Panc1 (cell line): ENCODE results near the gene MAPK14. TPM values are rescaled to one million over a fixed set of nuclear protein-coding genes. Genes with fewer than 3 reads are reported as not detected.

Experiments
- ATAC-seq: fragments of 200-7000 bp; cut with Tn5 transposase; 2 replicates; pipeline ENCODE4 v1.9.1; 2020; ENCODE audit warnings: mild to moderate bottlenecking, moderate library complexity
- BruUV-seq: library from RNA; stranded (reverse); fragments of 400-500 nt; replicated peaks from 2 replicates; lab custom pipeline; 2021; lab: Mats Ljungman, UMichigan
- CTCF ChIA-PET: fragments of 300-600 bp; sonication (Branson Sonifier 250); formaldehyde crosslinking; loops from one replicate; lab custom pipeline; 2022; ENCODE audit warnings: antibody characterized with exemption; lab: Charles Lee
- POLR2A ChIA-PET: fragments of 300-600 bp; sonication (Branson Sonifier 250); formaldehyde crosslinking; loops from one replicate; lab custom pipeline; 2022; ENCODE audit warnings: antibody characterized with exemption; lab: Charles Lee
- DNase-seq: peaks from one replicate; pipeline ENCODE4 v3.0.0-alpha.2; 2010; ENCODE audit warnings: low read depth, low spot score
- H3K27ac ChIP-seq: 2 replicates; pipeline ENCODE4 v1.5.1; 2011; ENCODE audit warnings: mild to moderate bottlenecking, low read length, inconsistent platforms
- H3K27me3 ChIP-seq: fragments of 200-500 bp; sonication (Bioruptor generic); 2 replicates; pipeline ENCODE4 v1.6.0; 2014; ENCODE audit warnings: low read length, inconsistent platforms; ENCODE audit not compliant: control insufficient read depth, insufficient read depth
- H3K36me3 ChIP-seq: fragments of 200-500 bp; sonication (Bioruptor generic); 2 replicates; pipeline ENCODE4 v1.5.1; 2014; ENCODE audit warnings: inconsistent platforms, mild to moderate bottlenecking, low read length, moderate library complexity; ENCODE audit not compliant: control insufficient read depth, insufficient read depth
- H3K4me1 ChIP-seq: 2 replicates; pipeline ENCODE4 v1.5.1; 2011; ENCODE audit warnings: inconsistent platforms, mild to moderate bottlenecking, low read length, moderate library complexity; ENCODE audit not compliant: control insufficient read depth, insufficient read depth
- H3K4me3 ChIP-seq, 2 experiments: 2 replicates each; pipeline ENCODE4 v1.5.1; 2011 to 2012; ENCODE audit warnings: low read depth in 2 of 2, low read length in 2 of 2, mild to moderate bottlenecking in 2 of 2, inconsistent platforms in 1 of 2, moderate library complexity in 1 of 2
- H3K9me3 ChIP-seq: fragments of 200-500 bp; sonication (Bioruptor generic); 2 replicates; pipeline ENCODE4 v1.5.1; 2014; ENCODE audit warnings: low read depth, mild to moderate bottlenecking, inconsistent platforms, low read length, moderate library complexity; ENCODE audit not compliant: control insufficient read depth, insufficient read depth
- POLR2AphosphoS5 ChIP-seq: IDR thresholded peaks from 2 replicates; pipeline ENCODE4 v1.6.1; 2012; ENCODE audit warnings: mild to moderate bottlenecking, low read depth, low read length, moderate library complexity
- SIN3A ChIP-seq: IDR thresholded peaks from 2 replicates; pipeline ENCODE4 v1.6.1; 2012; ENCODE audit warnings: low read depth, mild to moderate bottlenecking, low read length, moderate library complexity, borderline replicate concordance; ENCODE audit not compliant: insufficient read depth
- TCF7L2 ChIP-seq: IDR thresholded peaks from 2 replicates; pipeline ENCODE4 v1.6.1; 2011; ENCODE audit warnings: mild to moderate bottlenecking, low read depth, low read length, inconsistent platforms
- in situ Hi-C: cut with HindIII; loops from 2 replicates; pipeline ENCODE4 v1.10.0; 2016; ENCODE audit warnings: low sequenced_read_pairs, low pct_unique_long_range_greater_than_20kb
- intact Hi-C: fragments of 100-400 bp; cut with micrococcal nuclease; formaldehyde crosslinking; loops from one replicate; pipeline ENCODE4 v1.10.0; 2022; ENCODE audit not compliant: unreplicated experiment
- total RNA-seq: library from RNA; stranded (reverse); gene quantifications from one replicate; pipeline ENCODE4 v1.2.1, GENCODE V29; 2021; ENCODE audit not compliant: unreplicated experiment
- TF ChIP-seq, protein P1 (sequence below), 2 experiments: IDR thresholded peaks; 2 replicates each; pipeline ENCODE4 v1.6.1; 2011 to 2012; ENCODE audit warnings: low read depth in 2 of 2, control low read depth in 1 of 2, low read length in 1 of 2, mild to moderate bottlenecking in 1 of 2, moderate library complexity in 1 of 2; ENCODE audit not compliant: insufficient read depth in 1 of 2
- TF ChIP-seq, protein P2 (sequence below): fragments of 450-650 bp; IDR thresholded peaks from 2 replicates; pipeline ENCODE4 v1.5.1; 2017; ENCODE audit warnings: mild to moderate bottlenecking

The MAPK14 gene
- total RNA-seq, 1 experiment from 2014 or later = 42.3 TPM

GRCh38 chr6:36025932-36026327 lies 1.7 kb upstream of the MAPK14 start:
- BruUV-seq = no TSS peak
- ATAC-seq (no peak), DNase-seq (no peak)
- peak overlapping the region; percentile 52 for H3K27ac ChIP-seq
- CTCF ChIA-PET = no interaction called here
- H3K27me3 ChIP-seq = no peaks in the 10 kb centered on the region
- TF ChIP-seq, protein P1, sequence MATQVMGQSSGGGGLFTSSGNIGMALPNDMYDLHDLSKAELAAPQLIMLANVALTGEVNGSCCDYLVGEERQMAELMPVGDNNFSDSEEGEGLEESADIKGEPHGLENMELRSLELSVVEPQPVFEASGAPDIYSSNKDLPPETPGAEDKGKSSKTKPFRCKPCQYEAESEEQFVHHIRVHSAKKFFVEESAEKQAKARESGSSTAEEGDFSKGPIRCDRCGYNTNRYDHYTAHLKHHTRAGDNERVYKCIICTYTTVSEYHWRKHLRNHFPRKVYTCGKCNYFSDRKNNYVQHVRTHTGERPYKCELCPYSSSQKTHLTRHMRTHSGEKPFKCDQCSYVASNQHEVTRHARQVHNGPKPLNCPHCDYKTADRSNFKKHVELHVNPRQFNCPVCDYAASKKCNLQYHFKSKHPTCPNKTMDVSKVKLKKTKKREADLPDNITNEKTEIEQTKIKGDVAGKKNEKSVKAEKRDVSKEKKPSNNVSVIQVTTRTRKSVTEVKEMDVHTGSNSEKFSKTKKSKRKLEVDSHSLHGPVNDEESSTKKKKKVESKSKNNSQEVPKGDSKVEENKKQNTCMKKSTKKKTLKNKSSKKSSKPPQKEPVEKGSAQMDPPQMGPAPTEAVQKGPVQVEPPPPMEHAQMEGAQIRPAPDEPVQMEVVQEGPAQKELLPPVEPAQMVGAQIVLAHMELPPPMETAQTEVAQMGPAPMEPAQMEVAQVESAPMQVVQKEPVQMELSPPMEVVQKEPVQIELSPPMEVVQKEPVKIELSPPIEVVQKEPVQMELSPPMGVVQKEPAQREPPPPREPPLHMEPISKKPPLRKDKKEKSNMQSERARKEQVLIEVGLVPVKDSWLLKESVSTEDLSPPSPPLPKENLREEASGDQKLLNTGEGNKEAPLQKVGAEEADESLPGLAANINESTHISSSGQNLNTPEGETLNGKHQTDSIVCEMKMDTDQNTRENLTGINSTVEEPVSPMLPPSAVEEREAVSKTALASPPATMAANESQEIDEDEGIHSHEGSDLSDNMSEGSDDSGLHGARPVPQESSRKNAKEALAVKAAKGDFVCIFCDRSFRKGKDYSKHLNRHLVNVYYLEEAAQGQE (IDR thresholded peaks at IDR 0.05; ENCODE audit: insufficient read depth in 1 of 2, low read depth in 2 of 2, low read length in 1 of 2) = no peak
- no peak for TF ChIP-seq SIN3A
- no peak for TF ChIP-seq TCF7L2
- TF ChIP-seq POLR2AphosphoS5 = no peak
- TF ChIP-seq, protein P2, sequence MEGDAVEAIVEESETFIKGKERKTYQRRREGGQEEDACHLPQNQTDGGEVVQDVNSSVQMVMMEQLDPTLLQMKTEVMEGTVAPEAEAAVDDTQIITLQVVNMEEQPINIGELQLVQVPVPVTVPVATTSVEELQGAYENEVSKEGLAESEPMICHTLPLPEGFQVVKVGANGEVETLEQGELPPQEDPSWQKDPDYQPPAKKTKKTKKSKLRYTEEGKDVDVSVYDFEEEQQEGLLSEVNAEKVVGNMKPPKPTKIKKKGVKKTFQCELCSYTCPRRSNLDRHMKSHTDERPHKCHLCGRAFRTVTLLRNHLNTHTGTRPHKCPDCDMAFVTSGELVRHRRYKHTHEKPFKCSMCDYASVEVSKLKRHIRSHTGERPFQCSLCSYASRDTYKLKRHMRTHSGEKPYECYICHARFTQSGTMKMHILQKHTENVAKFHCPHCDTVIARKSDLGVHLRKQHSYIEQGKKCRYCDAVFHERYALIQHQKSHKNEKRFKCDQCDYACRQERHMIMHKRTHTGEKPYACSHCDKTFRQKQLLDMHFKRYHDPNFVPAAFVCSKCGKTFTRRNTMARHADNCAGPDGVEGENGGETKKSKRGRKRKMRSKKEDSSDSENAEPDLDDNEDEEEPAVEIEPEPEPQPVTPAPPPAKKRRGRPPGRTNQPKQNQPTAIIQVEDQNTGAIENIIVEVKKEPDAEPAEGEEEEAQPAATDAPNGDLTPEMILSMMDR = no peak
- H3K4me3 ChIP-seq = no peak overlapping the region
- no peaks in the 10 kb centered on the region for H3K9me3 ChIP-seq
- POLR2A ChIA-PET = interaction anchor here (0.6 to 0.7 kb wide), 2 partner anchors 69 to 89 kb away, joined by 3 to 6 read pairs; no protein-coding TSS in a partner anchor
- intact Hi-C loops = loop anchor here (2.0 to 5.0 kb wide), 2 partner anchors 69 to 336 kb away; no protein-coding TSS in a partner anchor
- H3K36me3 ChIP-seq = no peaks in the 10 kb centered on the region; the same call in 1 of the 2 replicates
- in situ Hi-C loops = no loop called here
- H3K4me1 ChIP-seq = peaks cover 10% of the 10 kb centered on the region

- ATAC-seq = peak; percentile 63
- Histone ChIP-seq H3K27me3 (no peaks in the 10 kb centered on the region), H3K9me3 (no peaks in the 10 kb centered on the region), H3K36me3 (no peaks in the 10 kb centered on the region; the same call in 1 of the 2 replicates), H3K4me3 (peak overlapping the region; percentile 88 to 91), H3K27ac (peak overlapping the region; percentile 91), H3K4me1 (peaks cover 15% of the 10 kb centered on the region)
- TF ChIP-seq TCF7L2 = no peak
- TF ChIP-seq, protein P2 = no peak
- TF ChIP-seq SIN3A = no peak
- TF ChIP-seq, protein P1 (IDR thresholded peaks at IDR 0.05; ENCODE audit: insufficient read depth in 1 of 2, low read depth in 2 of 2, low read length in 1 of 2) = no peak
- no peak for TF ChIP-seq POLR2AphosphoS5
- no peak for DNase-seq
- ChIA-PET POLR2A (interaction anchor here (0.6 to 0.7 kb wide), 2 partner anchors 471 to 531 kb away, joined by 7 to 10 read pairs; partner anchors contain the start of gene TEAD3), CTCF (interaction anchor here (0.5 to 1.6 kb wide), 8 partner anchors 14 to 167 kb away, joined by 3 to 8 read pairs (median 4); no protein-coding TSS in a partner anchor)
- intact Hi-C loops (loop anchor here (5.0 kb wide), 1 partner anchor 334 kb away; no protein-coding TSS in a partner anchor), in situ Hi-C loops (no loop called here)
- no TSS peak for BruUV-seq
Measured at GRCh38 chr6:36028088-36028876, 674 bp downstream of the MAPK14 start.
